IMR-90 (cell line): ENCODE data around the gene CDC14A.

ENCODE experiments used
- MAFK ChIP-seq: IDR thresholded peaks from 2 replicates; pipeline ENCODE4 v1.6.1; 2012; ENCODE audit warnings: low read depth, low read length, improper control_type of control experiment
- TF ChIP-seq, protein P1 (sequence below): conservative IDR thresholded peaks from 2 replicates; pipeline ENCODE4 v1.5.1; 2012; ENCODE audit warnings: mild to moderate bottlenecking, low read depth, low read length, improper control_type of control experiment

DNA sequence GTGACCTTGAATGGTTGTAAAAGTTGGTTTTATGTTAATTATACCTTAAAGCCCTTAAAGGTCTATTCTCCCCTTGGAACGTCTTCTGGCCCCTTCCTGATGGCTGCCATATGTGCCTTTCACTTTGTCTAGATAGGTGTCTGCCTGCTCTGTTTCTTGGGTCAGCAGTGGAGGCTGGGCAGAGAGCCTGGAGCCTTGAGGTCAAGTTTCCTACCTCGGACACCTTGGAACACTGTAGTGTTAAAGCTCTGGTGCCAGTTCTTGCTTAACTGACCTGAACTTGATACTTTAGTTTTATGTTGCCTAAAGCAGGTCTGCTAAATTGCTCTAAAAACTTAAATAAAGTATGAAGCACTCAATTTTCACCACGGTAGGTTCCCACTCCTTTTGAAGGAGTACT is 86.5 kb downstream of the CDC14A start:
- TF ChIP-seq, protein P1, sequence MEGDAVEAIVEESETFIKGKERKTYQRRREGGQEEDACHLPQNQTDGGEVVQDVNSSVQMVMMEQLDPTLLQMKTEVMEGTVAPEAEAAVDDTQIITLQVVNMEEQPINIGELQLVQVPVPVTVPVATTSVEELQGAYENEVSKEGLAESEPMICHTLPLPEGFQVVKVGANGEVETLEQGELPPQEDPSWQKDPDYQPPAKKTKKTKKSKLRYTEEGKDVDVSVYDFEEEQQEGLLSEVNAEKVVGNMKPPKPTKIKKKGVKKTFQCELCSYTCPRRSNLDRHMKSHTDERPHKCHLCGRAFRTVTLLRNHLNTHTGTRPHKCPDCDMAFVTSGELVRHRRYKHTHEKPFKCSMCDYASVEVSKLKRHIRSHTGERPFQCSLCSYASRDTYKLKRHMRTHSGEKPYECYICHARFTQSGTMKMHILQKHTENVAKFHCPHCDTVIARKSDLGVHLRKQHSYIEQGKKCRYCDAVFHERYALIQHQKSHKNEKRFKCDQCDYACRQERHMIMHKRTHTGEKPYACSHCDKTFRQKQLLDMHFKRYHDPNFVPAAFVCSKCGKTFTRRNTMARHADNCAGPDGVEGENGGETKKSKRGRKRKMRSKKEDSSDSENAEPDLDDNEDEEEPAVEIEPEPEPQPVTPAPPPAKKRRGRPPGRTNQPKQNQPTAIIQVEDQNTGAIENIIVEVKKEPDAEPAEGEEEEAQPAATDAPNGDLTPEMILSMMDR = no peak
- no peak for TF ChIP-seq MAFK
